IPS-NIHi7 (cell line): ENCODE data around the gene SPCS3.
"Not testable (repeated sequence)": the region's sequence is repeated elsewhere in the genome, so short reads cannot be mapped to it uniquely, and the experiment has no call there.

Experiments used
- DNase-seq: peaks from one replicate; pipeline ENCODE4 v3.0.0; 2012; ENCODE audit warnings: mixed read lengths; ENCODE audit errors: extremely low spot score

The SPCS3 gene

GRCh38 chr4:176319704-176320339 lies at the start of gene SPCS3:
Gene SPCS3 (plus strand): TSS chr4:176319966. CDS start chr4:176320077, 111 bp downstream.
- peak; percentile 96 for DNase-seq

- DNase-seq = peak; percentile 31
Observed at GRCh38 chr4:176270669-176271068, 49.1 kb upstream of the SPCS3 start.

GRCh38 chr4:176271749-176272148 lies 48.0 kb upstream of the SPCS3 start:
- no peak for DNase-seq

GRCh38 chr4:176272799-176273198 lies 47.0 kb upstream of the SPCS3 start:
- DNase-seq = no peak

GRCh38 chr4:176273736-176274135 lies 46.0 kb upstream of the SPCS3 start:
- no peak for DNase-seq

GRCh38 chr4:176274441-176274840 lies 45.3 kb upstream of the SPCS3 start:
- no peak for DNase-seq

- no peak for DNase-seq
Observed at GRCh38 chr4:176276710-176277109, 43.1 kb upstream of the SPCS3 start.

GRCh38 chr4:176277162-176277904 lies 42.4 kb upstream of the SPCS3 start:
- DNase-seq = peak; percentile 77

GRCh38 chr4:176279560-176279959 lies 40.2 kb upstream of the SPCS3 start:
- not testable (repeated sequence) for DNase-seq

- DNase-seq = no peak
Observed at GRCh38 chr4:176286728-176287127, 33.0 kb upstream of the SPCS3 start.

GRCh38 chr4:176287546-176287945 lies 32.2 kb upstream of the SPCS3 start:
- no peak for DNase-seq

- no peak for DNase-seq
Observed at GRCh38 chr4:176288020-176288419, 31.7 kb upstream of the SPCS3 start.

GRCh38 chr4:176289561-176289960 lies 30.2 kb upstream of the SPCS3 start:
- DNase-seq = no peak

GRCh38 chr4:176290520-176290919 lies 29.2 kb upstream of the SPCS3 start:
- no peak for DNase-seq

- no peak for DNase-seq
Observed at GRCh38 chr4:176291748-176292147, 28.0 kb upstream of the SPCS3 start.

GRCh38 chr4:176292920-176293319 lies 26.8 kb upstream of the SPCS3 start:
- DNase-seq = no peak

- DNase-seq = no peak
Observed at GRCh38 chr4:176293660-176294059, 26.1 kb upstream of the SPCS3 start.

GRCh38 chr4:176295907-176296306 lies 23.9 kb upstream of the SPCS3 start:
- not testable (repeated sequence) for DNase-seq

- no peak for DNase-seq
Observed at GRCh38 chr4:176298664-176299063, 21.1 kb upstream of the SPCS3 start.

GRCh38 chr4:176300036-176300435 lies 19.7 kb upstream of the SPCS3 start:
- DNase-seq = no peak

- no peak for DNase-seq
Observed at GRCh38 chr4:176300565-176300964, 19.2 kb upstream of the SPCS3 start.

- DNase-seq = no peak
Observed at GRCh38 chr4:176302283-176303275, 17.2 kb upstream of the SPCS3 start.
